ENCODE results near the gene ARAP2.

DNA sequence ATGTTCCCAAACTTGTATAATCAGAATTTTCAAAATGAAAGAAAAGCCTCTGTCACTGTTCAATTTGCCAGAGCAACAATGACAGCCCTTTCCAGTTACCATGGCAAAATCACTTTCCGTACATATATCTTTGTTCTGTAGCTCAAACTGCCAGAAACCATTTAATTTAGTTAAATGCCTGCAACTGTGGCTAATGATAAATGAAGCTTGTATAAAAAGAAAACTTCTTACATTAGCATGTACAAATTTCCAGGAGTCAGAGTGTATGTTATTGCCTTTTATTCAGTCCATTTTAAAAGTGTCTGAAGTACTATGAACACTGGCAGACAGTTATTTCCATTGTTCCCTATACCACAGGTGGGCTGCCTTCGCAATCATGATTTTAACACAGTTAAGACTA, 30.3 kb downstream of the ARAP2 start:
- TF ChIP-seq, protein P1, sequence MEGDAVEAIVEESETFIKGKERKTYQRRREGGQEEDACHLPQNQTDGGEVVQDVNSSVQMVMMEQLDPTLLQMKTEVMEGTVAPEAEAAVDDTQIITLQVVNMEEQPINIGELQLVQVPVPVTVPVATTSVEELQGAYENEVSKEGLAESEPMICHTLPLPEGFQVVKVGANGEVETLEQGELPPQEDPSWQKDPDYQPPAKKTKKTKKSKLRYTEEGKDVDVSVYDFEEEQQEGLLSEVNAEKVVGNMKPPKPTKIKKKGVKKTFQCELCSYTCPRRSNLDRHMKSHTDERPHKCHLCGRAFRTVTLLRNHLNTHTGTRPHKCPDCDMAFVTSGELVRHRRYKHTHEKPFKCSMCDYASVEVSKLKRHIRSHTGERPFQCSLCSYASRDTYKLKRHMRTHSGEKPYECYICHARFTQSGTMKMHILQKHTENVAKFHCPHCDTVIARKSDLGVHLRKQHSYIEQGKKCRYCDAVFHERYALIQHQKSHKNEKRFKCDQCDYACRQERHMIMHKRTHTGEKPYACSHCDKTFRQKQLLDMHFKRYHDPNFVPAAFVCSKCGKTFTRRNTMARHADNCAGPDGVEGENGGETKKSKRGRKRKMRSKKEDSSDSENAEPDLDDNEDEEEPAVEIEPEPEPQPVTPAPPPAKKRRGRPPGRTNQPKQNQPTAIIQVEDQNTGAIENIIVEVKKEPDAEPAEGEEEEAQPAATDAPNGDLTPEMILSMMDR (IDR thresholded peaks at IDR 0.05 in 2 of 3, conservative IDR thresholded peaks at IDR 0.05 in 1 of 3; ENCODE audit: borderline replicate concordance in 1 of 3, insufficient read depth in 1 of 3, low read depth in 2 of 3, low read length in 2 of 3) = no peak
- TF ChIP-seq TCF7L2 (IDR thresholded peaks at IDR 0.05; ENCODE audit: borderline replicate concordance, extremely low read depth, insufficient read depth, insufficient read length) (no peak), EGR1 (IDR thresholded peaks at IDR 0.05; ENCODE audit: low read depth) (no peak), CEBPB (IDR thresholded peaks at IDR 0.05; ENCODE audit: low read depth) (no peak)

Measured in HCT116 (cell line).